Bronchial epithelial cell (primary cell): ENCODE data around the gene CPAMD8. TPM values are rescaled to one million over a fixed set of nuclear protein-coding genes. Genes with fewer than 3 reads are reported as not detected.
A peak's percentile ranks its signal among the peaks of the same experiment; 100 is the strongest.

Experiments
- DNase-seq: peaks from one replicate; pipeline ENCODE4 v3.0.0-alpha.2; 2010; ENCODE audit warnings: low read depth
- FAIRE-seq: peaks from 2 replicates; lab custom pipeline; 2011; peaks lifted over from hg19 to GRCh38; lab: Jason Lieb, UNC
- H3K27me3 ChIP-seq: 2 replicates; pipeline ENCODE4 v1.5.1; 2011; ENCODE audit warnings: low read length; ENCODE audit not compliant: control insufficient read depth, insufficient read depth
- H3K36me3 ChIP-seq: 2 replicates; pipeline ENCODE4 v1.5.1; 2011; ENCODE audit warnings: low read length; ENCODE audit not compliant: control insufficient read depth, insufficient read depth
- H3K4me3 ChIP-seq: 2 replicates; pipeline ENCODE4 v1.5.1; 2011; ENCODE audit warnings: mild to moderate bottlenecking, low read depth, low read length, control low read depth
- total RNA-seq: library from RNA; depleted of rRNA; stranded (reverse); fragments of >200 nt; gene quantifications from 2 replicates; pipeline ENCODE4 v1.2.1, GENCODE V29; 2014
- TF ChIP-seq, protein P1 (sequence below): IDR thresholded peaks from 2 replicates; pipeline ENCODE4 v1.5.1; 2011; ENCODE audit warnings: mild to moderate bottlenecking, moderate library complexity, low read length, control low read depth, inconsistent platforms; ENCODE audit not compliant: insufficient read depth, severe bottlenecking

Gene CPAMD8
- total RNA-seq, 1 donor from 2014 or later = 0.53 TPM

DNA sequence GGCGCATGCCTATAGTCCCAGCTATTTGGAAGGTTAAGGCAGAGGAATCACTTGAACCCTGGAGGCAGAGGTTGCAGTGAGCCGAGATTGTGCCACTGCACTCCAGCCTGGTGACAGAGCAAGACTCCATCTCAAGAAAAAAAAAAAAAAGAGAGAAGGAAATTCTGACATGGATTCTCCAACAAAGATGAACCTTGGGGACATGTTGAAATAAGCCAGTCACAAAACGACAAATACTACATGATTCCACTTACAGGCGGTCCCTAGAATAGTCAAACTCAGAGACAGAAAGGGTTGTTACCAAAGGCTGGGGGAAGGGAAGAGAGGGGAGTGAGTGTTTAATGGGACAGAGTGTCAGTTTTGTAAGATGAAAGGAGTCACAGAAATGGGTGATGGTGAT, 71.4 kb downstream of the CPAMD8 start:
- no peak for FAIRE-seq
- Histone ChIP-seq H3K36me3 (no peaks in the 10 kb centered on the region), H3K4me3 (no peak overlapping the region), H3K27me3 (no peaks in the 10 kb centered on the region)
- TF ChIP-seq, protein P1, sequence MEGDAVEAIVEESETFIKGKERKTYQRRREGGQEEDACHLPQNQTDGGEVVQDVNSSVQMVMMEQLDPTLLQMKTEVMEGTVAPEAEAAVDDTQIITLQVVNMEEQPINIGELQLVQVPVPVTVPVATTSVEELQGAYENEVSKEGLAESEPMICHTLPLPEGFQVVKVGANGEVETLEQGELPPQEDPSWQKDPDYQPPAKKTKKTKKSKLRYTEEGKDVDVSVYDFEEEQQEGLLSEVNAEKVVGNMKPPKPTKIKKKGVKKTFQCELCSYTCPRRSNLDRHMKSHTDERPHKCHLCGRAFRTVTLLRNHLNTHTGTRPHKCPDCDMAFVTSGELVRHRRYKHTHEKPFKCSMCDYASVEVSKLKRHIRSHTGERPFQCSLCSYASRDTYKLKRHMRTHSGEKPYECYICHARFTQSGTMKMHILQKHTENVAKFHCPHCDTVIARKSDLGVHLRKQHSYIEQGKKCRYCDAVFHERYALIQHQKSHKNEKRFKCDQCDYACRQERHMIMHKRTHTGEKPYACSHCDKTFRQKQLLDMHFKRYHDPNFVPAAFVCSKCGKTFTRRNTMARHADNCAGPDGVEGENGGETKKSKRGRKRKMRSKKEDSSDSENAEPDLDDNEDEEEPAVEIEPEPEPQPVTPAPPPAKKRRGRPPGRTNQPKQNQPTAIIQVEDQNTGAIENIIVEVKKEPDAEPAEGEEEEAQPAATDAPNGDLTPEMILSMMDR = no peak
- no peak for DNase-seq

DNA sequence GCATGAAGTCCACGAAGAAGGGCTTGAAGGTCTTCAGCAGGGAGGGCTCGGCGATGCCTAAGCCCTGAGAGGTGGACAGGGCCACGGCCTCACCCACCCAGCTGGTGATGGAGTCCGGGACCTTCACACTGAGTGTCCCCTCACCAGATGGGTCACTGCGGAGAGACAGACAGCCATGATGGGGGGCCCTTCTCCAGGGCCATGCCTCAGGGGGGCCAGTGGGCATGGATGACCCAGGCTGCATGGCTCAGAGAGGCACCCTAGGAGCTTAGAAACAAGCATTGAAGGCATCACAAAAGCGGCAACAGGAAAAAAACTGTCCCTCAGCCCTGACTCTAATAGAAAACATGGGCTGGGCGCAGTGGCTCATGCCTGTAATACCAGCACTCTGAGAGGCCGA, 74.6 kb downstream of the CPAMD8 start:
- no peaks in the 10 kb centered on the region for H3K36me3 ChIP-seq
- TF ChIP-seq, protein P1 = no peak
- no peak overlapping the region for H3K4me3 ChIP-seq
- DNase-seq = no peak
- H3K27me3 ChIP-seq = no peaks in the 10 kb centered on the region
- FAIRE-seq = no peak

DNA sequence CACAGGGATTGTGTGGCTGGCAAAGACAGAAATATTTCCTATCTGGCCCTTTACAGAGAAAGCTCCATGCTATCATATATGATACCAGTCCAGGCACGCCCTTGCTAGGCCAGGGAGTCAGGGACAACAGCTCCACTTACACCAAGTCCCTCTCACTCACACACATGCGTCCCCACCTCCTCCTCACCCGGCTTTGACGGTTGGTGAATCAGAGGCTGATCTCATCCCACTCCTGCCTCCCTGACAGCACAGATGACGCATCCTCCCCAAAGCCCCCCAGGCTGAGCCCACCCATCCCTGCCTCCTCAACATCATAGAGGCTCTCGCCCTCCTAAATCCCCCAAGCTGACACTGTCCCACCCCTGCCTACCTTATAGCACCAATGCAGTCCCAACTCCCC, 75.1 kb downstream of the CPAMD8 start:
- Histone ChIP-seq H3K36me3 (no peaks in the 10 kb centered on the region), H3K27me3 (no peaks in the 10 kb centered on the region), H3K4me3 (no peak overlapping the region)
- FAIRE-seq (no peak), DNase-seq (peak; percentile 90)
- TF ChIP-seq, protein P1 = no peak

DNA sequence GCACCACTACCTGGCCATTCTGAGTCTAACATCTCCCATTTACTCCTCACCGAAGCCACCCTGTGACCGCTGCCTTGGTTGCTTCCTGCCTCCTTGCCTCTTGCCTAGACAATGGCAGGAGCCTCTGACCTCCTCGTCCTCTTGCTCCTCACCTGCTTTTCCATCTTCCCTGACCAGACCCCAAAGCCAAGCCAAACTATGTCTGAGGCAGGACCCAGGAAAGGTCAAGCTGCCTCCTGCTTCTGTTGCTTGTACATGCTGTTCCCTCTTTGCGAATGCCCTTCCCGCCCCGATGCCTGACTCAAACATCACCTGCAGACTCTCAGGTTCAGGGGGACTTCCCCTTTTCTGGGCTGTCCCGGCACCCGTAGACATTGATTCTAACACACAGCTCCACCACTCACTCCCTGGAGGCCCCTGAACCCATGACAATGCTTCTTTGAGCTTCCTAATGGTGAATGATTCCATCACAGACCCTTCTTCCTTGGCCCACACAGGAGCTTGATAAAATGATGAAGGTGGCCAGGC, 77.0 kb downstream of the CPAMD8 start:
- TF ChIP-seq, protein P1 = no peak
- DNase-seq = no peak
- FAIRE-seq = no peak
- no peaks in the 10 kb centered on the region for H3K27me3 ChIP-seq
- H3K36me3 ChIP-seq = no peaks in the 10 kb centered on the region
- H3K4me3 ChIP-seq = no peak overlapping the region

DNA sequence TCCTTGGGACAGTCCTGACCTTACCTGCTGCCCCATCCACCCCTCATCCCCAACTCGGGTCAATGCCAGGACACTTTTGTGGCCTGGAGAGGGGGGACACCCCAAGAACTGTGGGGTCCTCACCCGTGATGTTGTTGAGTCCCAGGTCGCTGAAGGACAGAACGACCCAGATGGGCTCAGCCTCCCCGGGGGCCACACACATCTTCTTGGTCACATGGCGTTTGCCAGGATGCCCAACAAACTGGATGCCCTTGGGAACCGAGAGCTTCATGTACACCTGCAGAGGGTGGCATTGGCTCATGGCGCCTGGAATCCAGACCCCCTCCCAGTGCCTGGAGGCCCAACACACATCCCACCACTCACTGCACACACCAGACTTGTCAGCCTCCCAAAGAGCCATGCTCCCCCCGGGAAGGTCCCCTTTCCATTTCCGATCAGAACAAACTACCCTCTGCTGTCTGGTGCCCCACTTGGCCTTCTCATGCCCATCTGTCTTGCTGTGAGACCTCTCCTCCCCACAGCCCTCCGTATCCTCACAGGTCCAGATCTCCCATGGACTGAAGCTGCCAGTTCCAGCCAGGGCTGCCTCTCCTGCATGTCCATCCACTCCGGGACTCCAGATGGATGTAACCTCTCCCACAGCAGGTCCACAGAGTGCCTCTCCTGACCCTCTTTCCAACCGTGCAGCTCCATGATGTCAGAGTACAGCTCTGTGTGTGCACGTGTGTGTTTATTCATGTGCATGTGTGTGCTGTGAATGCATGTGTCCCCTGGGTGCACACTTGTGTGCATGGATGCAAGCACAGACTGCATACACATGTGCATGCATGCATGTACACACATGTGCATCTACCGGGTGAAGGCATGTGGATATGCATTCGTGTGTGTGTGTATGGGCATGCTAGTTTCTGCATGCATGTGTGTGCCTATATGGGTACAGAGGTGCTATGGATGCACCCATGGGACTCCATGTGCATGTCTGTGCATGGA, 79.4 kb downstream of the CPAMD8 start:
- no peak for DNase-seq
- Histone ChIP-seq H3K4me3 (no peak overlapping the region), H3K36me3 (no peaks in the 10 kb centered on the region), H3K27me3 (no peaks in the 10 kb centered on the region)
- peak; percentile 64 for FAIRE-seq
- TF ChIP-seq, protein P1 = no peak
